Activated CD8-positive, alpha-beta memory T cell treated with anti-CD3 and anti-CD28 coated beads for 36 hours (primary cell): ENCODE data around the gene RABGAP1L. TPM values are rescaled to one million over a fixed set of nuclear protein-coding genes. Genes with fewer than 3 reads are reported as not detected.

Experiments used
- CTCF ChIA-PET: fragments of 350-600 bp; sonication (Branson Sonifier 250); formaldehyde crosslinking; loops from one replicate; lab custom pipeline; 2021; ENCODE audit warnings: antibody characterized with exemption; lab: Charles Lee
- POLR2A ChIA-PET: fragments of 350-600 bp; sonication (Branson Sonifier 250); formaldehyde crosslinking; loops from one replicate; lab custom pipeline; 2021; ENCODE audit warnings: antibody characterized with exemption; lab: Charles Lee
- total RNA-seq, 2 experiments: library from RNA; stranded (reverse); gene quantifications; one replicate each; pipeline ENCODE4 v1.2.3, GENCODE V29; 2021

The RABGAP1L gene
- total RNA-seq, 2 experiments from 2014 or later, result 31.8 to 33.4 TPM

GRCh38 chr1:174152427-174152826, 6.9 kb upstream of the RABGAP1L start:
- CTCF ChIA-PET, result interaction anchor here (0.7 kb wide), 1 partner anchor 9 kb away, joined by 3 read pairs; no protein-coding TSS in a partner anchor

GRCh38 chr1:174153085-174153824, 6.1 kb upstream of the RABGAP1L start:
- CTCF ChIA-PET, result interaction anchor here (0.6 to 1.1 kb wide), 4 partner anchors 8 to 1478 kb away, joined by 3 to 5 read pairs (median 3); no protein-coding TSS in a partner anchor
- POLR2A ChIA-PET, result interaction anchor here (0.6 to 1.2 kb wide), 5 partner anchors 18 to 92 kb away, joined by 4 to 10 read pairs (median 5); no protein-coding TSS in a partner anchor

More at GRCh38 chr1:174152427-174152826, 6.9 kb upstream of the RABGAP1L start:
- POLR2A ChIA-PET, result interaction anchor here (1.2 kb wide), 1 partner anchor 20 kb away, joined by 4 read pairs; no protein-coding TSS in a partner anchor

GRCh38 chr1:174153825-174154107, 5.6 kb upstream of the RABGAP1L start:
- ChIA-PET CTCF (interaction anchor here (0.6 to 1.1 kb wide), 3 partner anchors 50 to 1478 kb away, joined by 3 to 5 read pairs (median 3); no protein-coding TSS in a partner anchor), POLR2A (interaction anchor here (0.6 to 1.2 kb wide), 5 partner anchors 18 to 92 kb away, joined by 4 to 10 read pairs (median 5); no protein-coding TSS in a partner anchor)

- POLR2A ChIA-PET, result no interaction called here
- CTCF ChIA-PET, result interaction anchor here (0.8 to 1.1 kb wide), 2 partner anchors 18 to 106 kb away, joined by 3 to 4 read pairs; no protein-coding TSS in a partner anchor
Observed at GRCh38 chr1:174156437-174156836, 2.9 kb upstream of the RABGAP1L start.

GRCh38 chr1:174157157-174157806, 2.0 kb upstream of the RABGAP1L start:
- CTCF ChIA-PET, result no interaction called here

GRCh38 chr1:174158767-174159251, 511 bp upstream of the RABGAP1L start:
- POLR2A ChIA-PET, result interaction anchor here (0.7 kb wide), 1 partner anchor 45 kb away, joined by 5 read pairs; no protein-coding TSS in a partner anchor
- CTCF ChIA-PET, result no interaction called here

More at GRCh38 chr1:174157157-174157806, 2.0 kb upstream of the RABGAP1L start:
- POLR2A ChIA-PET, result no interaction called here

GRCh38 chr1:174160109-174160473, 771 bp downstream of the RABGAP1L start:
- POLR2A ChIA-PET, result interaction anchor here (0.9 to 1.9 kb wide), 2 partner anchors 14 to 45 kb away, joined by 3 to 6 read pairs; no protein-coding TSS in a partner anchor
- CTCF ChIA-PET, result interaction anchor here (1.7 kb wide), 1 partner anchor 46 kb away, joined by 3 read pairs; no protein-coding TSS in a partner anchor

GRCh38 chr1:174160603-174161002, 1.3 kb downstream of the RABGAP1L start:
- CTCF ChIA-PET, result interaction anchor here (1.7 kb wide), 1 partner anchor 46 kb away, joined by 3 read pairs; no protein-coding TSS in a partner anchor
- POLR2A ChIA-PET, result interaction anchor here (0.9 to 1.9 kb wide), 2 partner anchors 14 to 44 kb away, joined by 3 to 6 read pairs; no protein-coding TSS in a partner anchor

GRCh38 chr1:174161813-174162212, 2.5 kb downstream of the RABGAP1L start:
- ChIA-PET POLR2A (interaction anchor here (1.9 kb wide), 1 partner anchor 13 kb away, joined by 6 read pairs; no protein-coding TSS in a partner anchor), CTCF (interaction anchor here (0.8 kb wide), 1 partner anchor 9 kb away, joined by 3 read pairs; no protein-coding TSS in a partner anchor)

- ChIA-PET POLR2A (no interaction called here), CTCF (no interaction called here)
Observed at GRCh38 chr1:174164826-174165225, 5.5 kb downstream of the RABGAP1L start.

- ChIA-PET CTCF (interaction anchor here (0.7 kb wide), 1 partner anchor 613 kb away, joined by 3 read pairs; no protein-coding TSS in a partner anchor), POLR2A (interaction anchor here (0.5 to 1.3 kb wide), 2 partner anchors 10 to 143 kb away, joined by 4 read pairs; partner anchors contain the start of gene RC3H1)
Observed at GRCh38 chr1:174165471-174166137, 6.3 kb downstream of the RABGAP1L start.

- POLR2A ChIA-PET, result interaction anchor here (1.2 to 1.3 kb wide), 2 partner anchors 23 to 145 kb away, joined by 4 read pairs; partner anchors contain the start of gene RC3H1
- CTCF ChIA-PET, result no interaction called here
Observed at GRCh38 chr1:174166530-174167264, 7.4 kb downstream of the RABGAP1L start.

- CTCF ChIA-PET, result no interaction called here
- POLR2A ChIA-PET, result interaction anchor here (1.2 kb wide), 1 partner anchor 23 kb away, joined by 4 read pairs; no protein-coding TSS in a partner anchor
Observed at GRCh38 chr1:174167265-174167803, 8.0 kb downstream of the RABGAP1L start.

- CTCF ChIA-PET, result interaction anchor here (0.7 kb wide), 1 partner anchor 143 kb away, joined by 3 read pairs; no protein-coding TSS in a partner anchor
- POLR2A ChIA-PET, result no interaction called here
Observed at GRCh38 chr1:174169342-174169741, 10.0 kb downstream of the RABGAP1L start.

- ChIA-PET POLR2A (interaction anchor here (0.9 kb wide), 1 partner anchor 17 kb away, joined by 5 read pairs; no protein-coding TSS in a partner anchor), CTCF (interaction anchor here (0.7 to 1.0 kb wide), 2 partner anchors 9 to 171 kb away, joined by 3 to 4 read pairs; no protein-coding TSS in a partner anchor)
Observed at GRCh38 chr1:174171073-174171472, 11.8 kb downstream of the RABGAP1L start.

GRCh38 chr1:174174461-174175329, 15.4 kb downstream of the RABGAP1L start:
- POLR2A ChIA-PET, result interaction anchor here (0.5 to 1.7 kb wide), 4 partner anchors 14 to 312 kb away, joined by 5 to 7 read pairs (median 6); no protein-coding TSS in a partner anchor
- CTCF ChIA-PET, result interaction anchor here (0.5 kb wide), 1 partner anchor 81 kb away, joined by 4 read pairs; no protein-coding TSS in a partner anchor
